Measurements from ENCODE around the gene PRKAR2B. TPM values are rescaled to one million over a fixed set of nuclear protein-coding genes. Genes with fewer than 3 reads are reported as not detected.

PRKAR2B gene
- total RNA-seq, 1 donor from 2014 or later: 0.14 TPM

DNA sequence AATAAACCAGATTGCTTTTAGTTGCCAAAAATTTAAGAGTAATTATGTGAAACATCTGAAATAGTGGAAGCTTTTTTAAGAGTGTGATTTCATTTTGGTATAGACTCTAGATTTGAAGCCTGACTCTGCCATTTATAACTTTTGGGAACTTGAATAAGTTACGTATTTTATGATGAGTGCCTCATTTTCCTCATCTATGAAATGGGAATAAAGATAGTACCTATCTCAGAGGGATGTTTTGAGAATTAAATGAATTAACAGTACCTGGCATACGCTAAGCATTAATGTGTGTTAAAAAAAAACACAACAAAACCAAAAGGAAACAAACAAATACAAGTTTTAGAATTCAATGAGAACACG, 12.9 kb downstream of the PRKAR2B start:
- no peaks in the 10 kb centered on the region for H3K9me3 Mint-ChIP-seq
- DNase-seq (ENCODE audit: low spot score): no peak
- peaks cover 53% of the 10 kb centered on the region for H3K27me3 Mint-ChIP-seq (ENCODE audit: low read depth)
- no peak overlapping the region for H3K27ac Mint-ChIP-seq
- H3K4me3 Mint-ChIP-seq (ENCODE audit: low read depth): no peak overlapping the region
- H3K36me3 Mint-ChIP-seq (ENCODE audit: low read depth): no peaks in the 10 kb centered on the region
- intact Hi-C loops (cut with micrococcal nuclease): no loop called here
- no peaks in the 10 kb centered on the region for H3K4me1 Mint-ChIP-seq (ENCODE audit: low read depth)

DNA sequence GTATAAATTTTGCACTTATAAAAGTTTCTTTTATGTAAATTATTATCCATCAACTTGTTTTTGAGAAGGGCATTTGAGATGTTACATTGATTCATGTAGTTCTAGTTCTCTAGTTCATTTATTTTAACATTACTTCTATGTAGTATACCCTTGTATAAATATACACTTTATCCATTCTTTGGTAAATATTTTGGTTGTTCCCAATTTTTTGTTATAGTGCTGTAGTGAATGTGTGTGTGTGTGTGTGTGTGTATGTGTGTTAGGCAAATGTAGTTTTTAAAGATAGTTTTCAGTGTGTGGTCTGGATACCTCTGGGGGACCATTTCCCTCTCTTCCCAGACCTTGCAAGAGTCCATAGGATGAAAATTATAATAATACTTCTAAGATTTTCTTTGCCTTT, 15.0 kb downstream of the PRKAR2B start:
- H3K27me3 Mint-ChIP-seq (ENCODE audit: low read depth): peaks cover 49% of the 10 kb centered on the region
- H3K4me3 Mint-ChIP-seq (ENCODE audit: low read depth): no peak overlapping the region
- no peak for DNase-seq (ENCODE audit: low spot score)
- no peaks in the 10 kb centered on the region for H3K9me3 Mint-ChIP-seq
- intact Hi-C loops (cut with micrococcal nuclease): no loop called here
- no peaks in the 10 kb centered on the region for H3K4me1 Mint-ChIP-seq (ENCODE audit: low read depth)
- no peaks in the 10 kb centered on the region for H3K36me3 Mint-ChIP-seq (ENCODE audit: low read depth)
- H3K27ac Mint-ChIP-seq: no peak overlapping the region

GRCh38 chr7:107063245-107064120, 19.0 kb downstream of the PRKAR2B start:
- no peak for DNase-seq (ENCODE audit: low spot score)
- no peaks in the 10 kb centered on the region for H3K9me3 Mint-ChIP-seq
- H3K36me3 Mint-ChIP-seq (ENCODE audit: low read depth): no peaks in the 10 kb centered on the region
- H3K4me3 Mint-ChIP-seq (ENCODE audit: low read depth): no peak overlapping the region
- no peaks in the 10 kb centered on the region for H3K4me1 Mint-ChIP-seq (ENCODE audit: low read depth)
- no peak overlapping the region for H3K27ac Mint-ChIP-seq
- H3K27me3 Mint-ChIP-seq (ENCODE audit: low read depth): peaks cover 44% of the 10 kb centered on the region
- intact Hi-C loops (cut with micrococcal nuclease): no loop called here

- Mint-ChIP-seq H3K9me3 (no peaks in the 10 kb centered on the region), H3K27ac (no peak overlapping the region), H3K4me1 (ENCODE audit: low read depth) (peaks cover under 1% of the 10 kb centered on the region), H3K4me3 (ENCODE audit: low read depth) (no peak overlapping the region), H3K27me3 (ENCODE audit: low read depth) (peaks cover 40% of the 10 kb centered on the region), H3K36me3 (ENCODE audit: low read depth) (no peaks in the 10 kb centered on the region)
- intact Hi-C loops (cut with micrococcal nuclease): no loop called here
- DNase-seq (ENCODE audit: low spot score): no peak
These were observed 19.8 kb downstream of the PRKAR2B start for GRCh38 chr7:107064255-107064654.

- Mint-ChIP-seq H3K27me3 (ENCODE audit: low read depth) (peaks cover 36% of the 10 kb centered on the region), H3K36me3 (ENCODE audit: low read depth) (no peaks in the 10 kb centered on the region), H3K4me1 (ENCODE audit: low read depth) (peaks cover 1% of the 10 kb centered on the region), H3K4me3 (ENCODE audit: low read depth) (no peak overlapping the region), H3K27ac (no peak overlapping the region), H3K9me3 (no peaks in the 10 kb centered on the region)
- intact Hi-C loops (cut with micrococcal nuclease): no loop called here
- DNase-seq (ENCODE audit: low spot score): no peak
These were observed 21.4 kb downstream of the PRKAR2B start for GRCh38 chr7:107065929-107066247.

DNA sequence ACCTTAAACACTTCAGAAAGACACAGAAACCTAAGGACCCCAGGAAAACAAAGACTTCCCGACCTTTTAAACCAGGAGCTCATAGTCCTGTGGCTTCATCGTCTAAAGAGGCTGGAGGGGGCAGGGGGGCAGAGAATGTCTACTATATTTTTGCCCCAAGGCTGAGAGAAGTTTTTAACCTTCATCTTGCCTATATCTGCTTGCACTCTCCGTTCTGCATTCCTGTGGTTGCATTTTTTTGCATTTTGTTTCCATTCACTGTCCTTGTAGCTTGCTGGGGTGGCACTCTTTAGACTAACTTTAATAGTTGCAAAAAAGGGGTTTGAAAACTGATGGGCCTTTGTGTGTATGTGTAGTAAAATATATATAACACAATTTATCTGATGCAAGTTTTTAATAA, 23.7 kb downstream of the PRKAR2B start:
- Mint-ChIP-seq H3K4me3 (ENCODE audit: low read depth) (no peak overlapping the region), H3K27me3 (ENCODE audit: low read depth) (peaks cover 37% of the 10 kb centered on the region), H3K9me3 (no peaks in the 10 kb centered on the region), H3K4me1 (ENCODE audit: low read depth) (peaks cover 1% of the 10 kb centered on the region), H3K36me3 (ENCODE audit: low read depth) (no peaks in the 10 kb centered on the region), H3K27ac (no peak overlapping the region)
- no peak for DNase-seq (ENCODE audit: low spot score)
- intact Hi-C loops (cut with micrococcal nuclease): no loop called here

DNA sequence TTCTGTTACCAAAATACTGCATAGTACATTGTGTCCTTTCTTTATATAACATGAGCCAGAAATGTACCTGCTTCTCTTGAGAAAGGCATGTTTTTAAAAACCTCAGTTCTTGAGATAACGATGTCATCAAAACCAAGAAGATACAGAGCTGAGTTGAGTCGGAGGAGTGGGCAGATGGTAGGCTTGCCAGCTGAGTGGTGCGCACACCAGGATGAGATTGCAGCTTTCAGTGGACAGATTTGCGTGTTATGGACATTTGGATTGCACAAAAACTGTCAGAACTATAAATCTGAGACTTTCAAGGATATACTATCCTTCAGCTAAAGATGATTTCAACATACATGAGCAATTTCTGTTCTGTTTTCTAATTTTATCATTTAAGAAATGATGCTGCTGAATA, 25.0 kb downstream of the PRKAR2B start:
- Mint-ChIP-seq H3K4me1 (ENCODE audit: low read depth) (peaks cover 1% of the 10 kb centered on the region), H3K27me3 (ENCODE audit: low read depth) (peaks cover 32% of the 10 kb centered on the region), H3K9me3 (no peaks in the 10 kb centered on the region), H3K27ac (no peak overlapping the region), H3K36me3 (ENCODE audit: low read depth) (no peaks in the 10 kb centered on the region), H3K4me3 (ENCODE audit: low read depth) (no peak overlapping the region)
- no peak for DNase-seq (ENCODE audit: low spot score)
- intact Hi-C loops (cut with micrococcal nuclease): no loop called here

DNA sequence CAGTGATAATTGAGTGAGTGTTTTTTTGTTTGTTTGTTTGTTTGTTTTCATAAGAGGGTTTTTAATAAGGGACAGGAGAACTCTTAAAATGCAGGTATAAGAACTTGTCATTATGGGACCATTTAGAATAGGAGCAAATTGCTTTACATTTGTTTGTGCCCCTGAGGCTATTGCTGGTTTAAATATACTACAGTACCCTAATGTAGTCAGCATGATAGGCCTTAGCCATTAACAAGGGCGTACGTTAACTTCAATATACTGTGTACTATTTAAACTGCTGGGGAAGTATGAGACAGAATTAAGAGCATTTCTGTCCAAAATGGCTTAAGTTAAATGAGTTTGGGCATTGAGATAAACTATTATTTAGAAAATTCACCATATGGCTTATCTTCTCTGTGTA, 26.2 kb downstream of the PRKAR2B start:
- Mint-ChIP-seq H3K9me3 (no peaks in the 10 kb centered on the region), H3K27me3 (ENCODE audit: low read depth) (peaks cover 22% of the 10 kb centered on the region), H3K4me1 (ENCODE audit: low read depth) (peaks cover 1% of the 10 kb centered on the region), H3K4me3 (ENCODE audit: low read depth) (no peak overlapping the region), H3K36me3 (ENCODE audit: low read depth) (no peaks in the 10 kb centered on the region), H3K27ac (no peak overlapping the region)
- DNase-seq (ENCODE audit: low spot score): no peak
- intact Hi-C loops (cut with micrococcal nuclease): no loop called here

GRCh38 chr7:107071129-107071528, 26.6 kb downstream of the PRKAR2B start:
- no peaks in the 10 kb centered on the region for H3K36me3 Mint-ChIP-seq (ENCODE audit: low read depth)
- peaks cover 21% of the 10 kb centered on the region for H3K27me3 Mint-ChIP-seq (ENCODE audit: low read depth)
- intact Hi-C loops (cut with micrococcal nuclease): no loop called here
- no peak overlapping the region for H3K4me3 Mint-ChIP-seq (ENCODE audit: low read depth)
- H3K9me3 Mint-ChIP-seq: no peaks in the 10 kb centered on the region
- no peak overlapping the region for H3K27ac Mint-ChIP-seq
- H3K4me1 Mint-ChIP-seq (ENCODE audit: low read depth): peaks cover 1% of the 10 kb centered on the region
- DNase-seq (ENCODE audit: low spot score): no peak

- H3K4me3 Mint-ChIP-seq (ENCODE audit: low read depth): no peak overlapping the region
- H3K9me3 Mint-ChIP-seq: no peaks in the 10 kb centered on the region
- no peak overlapping the region for H3K27ac Mint-ChIP-seq
- intact Hi-C loops (cut with micrococcal nuclease): no loop called here
- H3K27me3 Mint-ChIP-seq (ENCODE audit: low read depth): peaks cover 23% of the 10 kb centered on the region
- no peak for DNase-seq (ENCODE audit: low spot score)
- H3K4me1 Mint-ChIP-seq (ENCODE audit: low read depth): peaks cover 1% of the 10 kb centered on the region
- no peaks in the 10 kb centered on the region for H3K36me3 Mint-ChIP-seq (ENCODE audit: low read depth)
These were observed 27.6 kb downstream of the PRKAR2B start for GRCh38 chr7:107072133-107072532.

DNA sequence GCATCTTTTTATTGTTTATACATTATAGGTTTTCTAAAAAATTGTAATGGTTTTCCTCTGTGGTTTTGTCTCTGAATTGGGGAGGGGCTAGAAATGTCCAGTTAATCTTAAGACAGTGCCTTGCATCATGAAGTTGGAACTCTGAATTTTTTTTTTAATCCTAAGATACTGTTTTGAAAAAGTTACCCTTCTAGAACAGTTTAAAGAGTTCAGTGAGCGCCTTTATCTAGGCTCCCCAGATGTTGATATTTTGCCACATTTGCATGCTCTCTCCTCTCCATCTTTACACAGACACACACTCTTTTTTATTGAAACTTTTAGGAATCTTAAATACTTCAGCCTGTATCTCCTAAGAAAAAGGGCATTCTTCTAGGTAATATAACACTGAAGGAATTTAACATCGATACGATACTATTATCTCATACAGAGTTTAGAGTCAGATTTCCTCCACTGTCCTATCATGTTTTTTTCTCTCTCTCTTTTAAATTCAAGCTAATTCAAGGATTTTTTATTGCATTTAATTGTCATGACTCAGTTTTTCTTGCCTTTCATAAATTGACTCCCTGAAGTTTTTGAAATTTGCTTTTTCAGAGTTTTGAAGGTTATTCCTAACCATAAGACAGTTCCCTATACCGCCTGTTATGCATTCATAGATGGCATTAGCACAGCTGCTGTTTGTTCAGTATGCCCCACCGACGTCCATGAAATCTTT, 31.5 kb downstream of the PRKAR2B start:
- H3K36me3 Mint-ChIP-seq (ENCODE audit: low read depth): no peaks in the 10 kb centered on the region
- intact Hi-C loops (cut with micrococcal nuclease): no loop called here
- H3K27ac Mint-ChIP-seq: no peak overlapping the region
- no peak overlapping the region for H3K4me3 Mint-ChIP-seq (ENCODE audit: low read depth)
- no peak for DNase-seq (ENCODE audit: low spot score)
- H3K27me3 Mint-ChIP-seq (ENCODE audit: low read depth): peaks cover 23% of the 10 kb centered on the region
- no peaks in the 10 kb centered on the region for H3K4me1 Mint-ChIP-seq (ENCODE audit: low read depth)
- no peaks in the 10 kb centered on the region for H3K9me3 Mint-ChIP-seq

DNA sequence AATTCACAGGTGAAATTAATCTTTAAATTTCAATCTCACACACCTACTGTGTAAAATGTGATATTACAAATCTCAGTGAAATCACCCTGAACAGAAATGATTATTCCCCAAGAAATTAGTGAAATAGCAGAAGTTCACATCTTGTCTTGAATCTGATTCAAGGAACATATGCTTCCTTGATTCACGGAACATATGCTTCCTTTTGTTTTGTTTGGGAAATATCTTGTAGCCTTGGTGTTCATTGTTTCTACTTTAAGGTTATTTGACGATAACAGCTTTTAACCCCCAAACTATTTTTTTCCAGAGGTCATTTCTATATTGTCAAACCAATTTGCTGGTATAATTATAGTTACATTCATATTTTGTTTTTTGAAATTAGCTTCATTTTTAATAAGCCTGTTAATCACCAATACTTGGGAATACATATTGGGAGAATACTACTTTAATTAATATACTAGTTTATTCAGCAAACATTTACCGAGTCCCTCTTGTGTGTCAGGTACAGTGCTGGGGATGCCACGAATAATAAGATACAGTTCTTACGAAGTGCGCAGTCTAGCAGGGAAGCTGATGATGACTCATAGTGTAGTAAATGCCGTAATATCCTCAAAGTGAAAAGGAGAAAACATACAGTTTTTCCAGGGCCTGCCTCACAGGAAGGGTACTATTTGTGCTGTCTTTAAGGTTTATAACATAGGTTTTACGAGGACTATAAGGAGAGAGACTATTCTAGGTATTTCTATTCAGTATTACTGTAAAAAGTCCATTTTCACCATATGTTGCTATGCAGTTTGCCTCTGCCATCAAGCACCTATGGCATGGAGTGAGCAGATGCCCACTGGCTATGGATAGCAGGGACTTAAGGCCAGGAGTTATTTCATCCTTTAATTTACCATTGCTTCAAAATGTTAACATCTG, 32.5 kb downstream of the PRKAR2B start:
- no peaks in the 10 kb centered on the region for H3K36me3 Mint-ChIP-seq (ENCODE audit: low read depth)
- no peaks in the 10 kb centered on the region for H3K9me3 Mint-ChIP-seq
- H3K4me3 Mint-ChIP-seq (ENCODE audit: low read depth): no peak overlapping the region
- DNase-seq (ENCODE audit: low spot score): no peak
- intact Hi-C loops (cut with micrococcal nuclease): no loop called here
- H3K4me1 Mint-ChIP-seq (ENCODE audit: low read depth): no peaks in the 10 kb centered on the region
- H3K27me3 Mint-ChIP-seq (ENCODE audit: low read depth): peaks cover 17% of the 10 kb centered on the region
- H3K27ac Mint-ChIP-seq: no peak overlapping the region

Data from activated T-helper 2 cell treated with anti-CD3 and anti-CD28 coated beads, Interferon-gamma antibody, Interleukin-2, Interleukin-4, amounts not matched to agents 10 μg/mL and 5 μg/mL and 100 μg/mL, durations not matched to agents 14 hours and 24 hours and 36 hours (primary cell).